LNCAP (cell line): Measurements from ENCODE around the gene TTC9.

Experiments used
- CTCF ChIP-seq: fragments of 450-650 bp; IDR thresholded peaks from 2 replicates; pipeline ENCODE4 v1.5.1; 2017; ENCODE audit warnings: mild to moderate bottlenecking

Gene TTC9

GRCh38 chr14:70648346-70648745, 6.6 kb downstream of the TTC9 start:
- no peak for TF ChIP-seq CTCF

- no peak for TF ChIP-seq CTCF
These were observed 8.1 kb downstream of the TTC9 start for GRCh38 chr14:70649803-70650202.

- no peak for TF ChIP-seq CTCF
These were observed 9.8 kb downstream of the TTC9 start for GRCh38 chr14:70651522-70651921.

- no peak for TF ChIP-seq CTCF
These were observed 11.2 kb downstream of the TTC9 start for GRCh38 chr14:70652871-70653270.

GRCh38 chr14:70653662-70654061, 11.9 kb downstream of the TTC9 start:
- TF ChIP-seq CTCF = no peak

GRCh38 chr14:70654632-70655031, 12.9 kb downstream of the TTC9 start:
- TF ChIP-seq CTCF = no peak

- no peak for TF ChIP-seq CTCF
These were observed 13.6 kb downstream of the TTC9 start for GRCh38 chr14:70655110-70655826.

- no peak for TF ChIP-seq CTCF
These were observed 17.2 kb downstream of the TTC9 start for GRCh38 chr14:70658899-70659298.
